Diencephalon (tissue), 1 donor: ENCODE measurements around the gene RBP3. TPM values are rescaled to one million over a fixed set of nuclear protein-coding genes. Genes with fewer than 3 reads are reported as not detected.

ENCODE experiments used
- total RNA-seq: library from RNA; depleted of rRNA; stranded (reverse); fragments of >200 nt; gene quantifications from one replicate; pipeline ENCODE4 v1.2.3, GENCODE V29; 2014

The RBP3 gene
- not detected for total RNA-seq

DNA sequence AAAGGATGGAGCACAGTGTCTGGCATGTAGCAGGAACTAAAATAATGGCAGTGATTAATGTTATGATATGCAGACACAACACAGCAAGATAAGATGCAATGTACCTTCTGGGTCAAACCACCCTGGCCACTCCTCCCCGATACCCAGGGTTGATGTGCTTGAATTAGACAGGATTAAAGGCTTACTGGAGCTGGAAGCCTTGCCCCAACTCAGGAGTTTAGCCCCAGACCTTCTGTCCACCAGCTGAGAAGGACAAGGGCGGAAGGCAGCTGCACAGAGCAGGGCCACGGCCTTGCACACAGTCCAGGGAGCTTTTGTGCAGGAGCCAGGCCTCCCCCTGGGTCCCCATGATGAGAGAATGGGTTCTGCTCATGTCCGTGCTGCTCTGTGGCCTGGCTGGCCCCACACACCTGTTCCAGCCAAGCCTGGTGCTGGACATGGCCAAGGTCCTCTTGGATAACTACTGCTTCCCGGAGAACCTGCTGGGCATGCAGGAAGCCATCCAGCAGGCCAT lies at the start of gene RBP3:
TSS of gene RBP3 (plus strand) at position 226 of the 514 bp plus-strand sequence. CDS start at position 348, 122 bp downstream.

DNA sequence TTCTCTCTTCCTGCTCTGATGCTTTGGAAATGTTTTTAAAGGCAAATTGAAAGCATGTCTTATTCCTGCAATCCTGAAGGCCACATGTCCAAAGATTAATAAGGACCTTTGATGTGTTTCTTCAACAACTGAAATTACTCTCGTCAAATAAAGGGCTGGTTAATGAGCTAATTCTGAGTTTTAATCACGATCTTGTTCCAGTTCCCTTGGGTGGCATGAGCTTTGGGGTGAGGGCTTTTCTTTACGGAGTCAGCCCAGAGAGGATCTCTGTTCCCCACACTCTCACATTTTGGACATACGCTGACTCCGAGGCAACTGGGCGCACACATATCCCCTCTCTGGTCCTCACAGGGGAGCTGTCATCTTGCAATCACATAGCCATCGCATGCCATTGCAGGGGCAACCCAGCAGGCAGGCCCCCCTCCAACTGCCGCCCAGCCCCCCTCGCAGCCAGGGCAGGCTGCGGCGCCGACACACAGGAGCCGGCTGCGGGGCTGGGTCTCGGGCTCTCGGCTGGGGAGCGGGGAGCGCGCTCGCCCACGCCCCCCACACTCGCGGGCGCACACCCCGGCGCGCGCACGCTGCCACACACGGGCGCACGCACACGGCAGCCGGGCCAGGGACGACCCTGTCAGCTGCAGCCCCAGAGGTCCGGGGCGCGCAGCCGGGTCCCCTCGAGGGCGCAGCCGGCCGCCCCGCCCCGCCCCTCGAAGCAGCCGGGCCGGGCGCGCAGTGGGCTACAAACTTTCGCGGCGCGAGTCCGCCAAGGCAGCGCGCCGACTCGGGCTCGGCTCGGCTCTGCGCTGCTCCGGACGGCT lies 48.3 kb upstream of the RBP3 start, which contains the start of gene GDF10:
TSS of gene GDF10 (plus strand) at position 587 of the 818 bp plus-strand sequence. CDS start 455 bp downstream, outside the sequence.

DNA sequence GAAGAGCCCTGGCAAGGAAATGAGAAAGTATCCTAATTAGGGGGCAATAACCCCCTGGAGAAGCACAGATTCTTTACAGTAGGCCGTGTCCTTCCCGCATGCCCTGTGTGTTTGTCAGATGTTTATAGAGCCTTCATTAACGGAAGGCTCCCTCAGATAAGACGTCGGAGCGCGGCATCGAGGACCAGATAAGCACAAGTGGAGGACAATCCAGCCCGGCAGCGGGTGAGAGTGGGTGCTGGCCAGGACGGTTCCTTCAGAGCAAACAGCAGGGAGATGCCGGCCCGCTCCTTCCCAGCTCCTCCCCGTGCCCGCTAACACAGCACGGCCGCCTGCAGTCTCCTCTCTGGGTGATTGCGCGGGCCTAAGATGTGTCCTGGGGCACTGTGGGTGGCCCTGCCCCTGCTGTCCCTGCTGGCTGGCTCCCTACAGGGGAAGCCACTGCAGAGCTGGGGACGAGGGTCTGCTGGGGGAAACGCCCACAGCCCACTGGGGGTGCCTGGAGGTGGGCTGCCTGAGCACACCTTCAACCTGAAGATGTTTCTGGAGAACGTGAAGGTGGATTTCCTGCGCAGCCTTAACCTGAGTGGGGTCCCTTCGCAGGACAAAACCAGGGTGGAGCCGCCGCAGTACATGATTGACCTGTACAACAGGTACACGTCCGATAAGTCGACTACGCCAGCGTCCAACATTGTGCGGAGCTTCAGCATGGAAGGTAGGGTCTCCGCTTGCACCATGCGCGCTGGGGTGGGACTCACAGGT lies 25.7 kb upstream of the RBP3 start, which contains the start of gene GDF2:
TSS of gene GDF2 (plus strand) at position 155 of the 762 bp plus-strand sequence. CDS start at position 370, 215 bp downstream.

DNA sequence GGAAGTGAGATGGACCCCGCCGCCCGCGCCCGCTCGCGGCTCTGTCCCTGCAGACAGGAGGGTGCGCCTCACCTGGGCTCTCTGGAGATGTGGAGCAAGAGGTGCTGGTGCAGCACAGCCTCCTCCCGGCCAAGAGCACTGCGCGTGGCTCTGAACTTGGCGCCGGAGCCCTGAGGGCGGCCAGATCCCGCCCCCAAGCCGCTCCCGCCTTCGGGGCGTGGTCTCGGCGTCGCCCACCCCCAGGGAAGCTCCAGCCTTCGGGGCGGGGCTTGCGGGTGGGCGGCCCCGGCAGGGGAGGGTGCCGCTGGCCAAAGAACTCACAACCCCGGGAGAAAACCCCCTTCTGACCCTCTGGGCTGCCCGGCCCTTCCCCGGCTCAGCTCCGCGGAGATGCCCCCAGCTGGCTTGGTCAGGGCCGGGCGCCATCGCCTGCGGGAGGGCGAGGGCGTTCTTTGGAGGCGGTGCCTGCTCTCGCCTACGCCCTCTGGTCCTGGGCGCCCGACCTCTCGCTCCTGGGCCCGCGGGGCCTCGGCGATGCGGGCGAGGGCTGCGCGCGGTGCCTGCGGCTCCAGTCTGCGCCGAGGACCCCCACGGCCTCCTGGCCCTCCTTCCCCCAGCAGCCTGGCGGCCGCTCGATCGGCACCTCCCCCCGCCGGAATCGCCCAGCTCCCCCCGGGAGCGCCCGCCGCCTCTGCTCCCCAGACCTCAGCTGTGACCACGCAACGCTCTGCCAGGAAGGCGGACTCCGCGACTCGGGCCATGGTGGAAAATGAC lies 36.2 kb downstream of the RBP3 start, which contains the start of gene ZNF488:
TSS of gene ZNF488 (minus strand) at position 146 of the 774 bp plus-strand sequence. CDS start 15,464 bp downstream, outside the sequence.

Other genes starting within 250 kb of the RBP3 start
- gene GDF10, start 48.2 kb upstream of the RBP3 start, total RNA-seq: 3.0 TPM
- 0.23 TPM for gene GDF2, start 25.9 kb upstream of the RBP3 start, total RNA-seq
- gene ZNF488, start 35.9 kb downstream of the RBP3 start, total RNA-seq: 1.6 TPM
- gene ANXA8, start 135.8 kb downstream of the RBP3 start, total RNA-seq: not detected
- gene FAM25G, start 143.3 kb downstream of the RBP3 start, total RNA-seq: not detected
- 1.6 TPM for gene AGAP9, start 175.3 kb downstream of the RBP3 start, total RNA-seq